ENCODE data around the gene BCLAF3.
A peak's percentile ranks its signal among the peaks of the same experiment; 100 is the strongest.

The BCLAF3 gene

GRCh38 chrX:20019672-20020365 is 29.0 kb upstream of the BCLAF3 start:
- no peaks in the 10 kb centered on the region for H3K27me3 ChIP-seq (ENCODE audit: insufficient read depth, insufficient read length)
- H3K4me1 ChIP-seq (ENCODE audit: insufficient read depth, insufficient read length) = no peaks in the 10 kb centered on the region
- H3K9ac ChIP-seq (ENCODE audit: insufficient read length, low read depth) = no peak overlapping the region
- no peaks in the 10 kb centered on the region for H3K36me3 ChIP-seq (ENCODE audit: insufficient read depth, insufficient read length, low read length)
- TF ChIP-seq YY1 (IDR thresholded peaks at IDR 0.05; ENCODE audit: insufficient read depth, insufficient read length) = no peak
- no peak for TF ChIP-seq ZNF274 (IDR thresholded peaks at IDR 0.05; ENCODE audit: low read depth, low read length)
- TF ChIP-seq SUZ12 (IDR thresholded peaks at IDR 0.05; ENCODE audit: extremely low read depth, insufficient read depth, insufficient read length) = no peak
- peaks cover 25% of the 10 kb centered on the region for H3K9me3 ChIP-seq (ENCODE audit: insufficient read depth, low read length)
- no peak for DNase-seq (ENCODE audit: low read depth, low spot score)
- no peak overlapping the region for H3K4me3 ChIP-seq (ENCODE audit: insufficient read length, low read depth)

GRCh38 chrX:20016616-20016945 is 25.7 kb upstream of the BCLAF3 start:
- Histone ChIP-seq H3K36me3 (ENCODE audit: insufficient read depth, insufficient read length, low read length) (no peaks in the 10 kb centered on the region), H3K9ac (ENCODE audit: insufficient read length, low read depth) (no peak overlapping the region), H3K4me3 (ENCODE audit: insufficient read length, low read depth) (no peak overlapping the region), H3K9me3 (ENCODE audit: insufficient read depth, low read length) (peaks cover 29% of the 10 kb centered on the region), H3K27me3 (ENCODE audit: insufficient read depth, insufficient read length) (no peaks in the 10 kb centered on the region), H3K4me1 (ENCODE audit: insufficient read depth, insufficient read length) (no peaks in the 10 kb centered on the region)
- TF ChIP-seq SUZ12 (IDR thresholded peaks at IDR 0.05; ENCODE audit: extremely low read depth, insufficient read depth, insufficient read length) (no peak), ZNF274 (IDR thresholded peaks at IDR 0.05; ENCODE audit: low read depth, low read length) (no peak), YY1 (IDR thresholded peaks at IDR 0.05; ENCODE audit: insufficient read depth, insufficient read length) (no peak)
- no peak for DNase-seq (ENCODE audit: low read depth, low spot score)

- H3K36me3 ChIP-seq (ENCODE audit: insufficient read depth, insufficient read length, low read length) = no peaks in the 10 kb centered on the region
- no peak overlapping the region for H3K4me3 ChIP-seq (ENCODE audit: insufficient read length, low read depth)
- H3K9me3 ChIP-seq (ENCODE audit: insufficient read depth, low read length) = peaks cover 29% of the 10 kb centered on the region
- TF ChIP-seq SUZ12 (IDR thresholded peaks at IDR 0.05; ENCODE audit: extremely low read depth, insufficient read depth, insufficient read length) (no peak), ZNF274 (IDR thresholded peaks at IDR 0.05; ENCODE audit: low read depth, low read length) (peak; percentile 70)
- H3K4me1 ChIP-seq (ENCODE audit: insufficient read depth, insufficient read length) = no peaks in the 10 kb centered on the region
- DNase-seq (ENCODE audit: low read depth, low spot score) = no peak
- H3K27me3 ChIP-seq (ENCODE audit: insufficient read depth, insufficient read length) = no peaks in the 10 kb centered on the region
- no peak overlapping the region for H3K9ac ChIP-seq (ENCODE audit: insufficient read length, low read depth)
These were observed 25.2 kb upstream of the BCLAF3 start for GRCh38 chrX:20015945-20016615.

- H3K27me3 ChIP-seq (ENCODE audit: insufficient read depth, insufficient read length) = no peaks in the 10 kb centered on the region
- H3K9ac ChIP-seq (ENCODE audit: insufficient read length, low read depth) = no peak overlapping the region
- H3K9me3 ChIP-seq (ENCODE audit: insufficient read depth, low read length) = peaks cover 29% of the 10 kb centered on the region
- no peak overlapping the region for H3K4me3 ChIP-seq (ENCODE audit: insufficient read length, low read depth)
- no peaks in the 10 kb centered on the region for H3K4me1 ChIP-seq (ENCODE audit: insufficient read depth, insufficient read length)
- TF ChIP-seq SUZ12 (IDR thresholded peaks at IDR 0.05; ENCODE audit: extremely low read depth, insufficient read depth, insufficient read length) (no peak), ZNF274 (IDR thresholded peaks at IDR 0.05; ENCODE audit: low read depth, low read length) (no peak), YY1 (IDR thresholded peaks at IDR 0.05; ENCODE audit: insufficient read depth, insufficient read length) (no peak)
- no peak for DNase-seq (ENCODE audit: low read depth, low spot score)
- no peaks in the 10 kb centered on the region for H3K36me3 ChIP-seq (ENCODE audit: insufficient read depth, insufficient read length, low read length)
These were observed 24.6 kb upstream of the BCLAF3 start for GRCh38 chrX:20015422-20015821.

GRCh38 chrX:20011608-20012007 is 20.7 kb upstream of the BCLAF3 start:
- H3K4me3 ChIP-seq (ENCODE audit: insufficient read length, low read depth) = no peak overlapping the region
- no peaks in the 10 kb centered on the region for H3K4me1 ChIP-seq (ENCODE audit: insufficient read depth, insufficient read length)
- no peak overlapping the region for H3K9ac ChIP-seq (ENCODE audit: insufficient read length, low read depth)
- peaks cover 22% of the 10 kb centered on the region for H3K9me3 ChIP-seq (ENCODE audit: insufficient read depth, low read length)
- no peaks in the 10 kb centered on the region for H3K27me3 ChIP-seq (ENCODE audit: insufficient read depth, insufficient read length)
- no peak for DNase-seq (ENCODE audit: low read depth, low spot score)
- TF ChIP-seq ZNF274 (IDR thresholded peaks at IDR 0.05; ENCODE audit: low read depth, low read length) (no peak), SUZ12 (IDR thresholded peaks at IDR 0.05; ENCODE audit: extremely low read depth, insufficient read depth, insufficient read length) (no peak), YY1 (IDR thresholded peaks at IDR 0.05; ENCODE audit: insufficient read depth, insufficient read length) (no peak)
- no peaks in the 10 kb centered on the region for H3K36me3 ChIP-seq (ENCODE audit: insufficient read depth, insufficient read length, low read length)

GRCh38 chrX:20007962-20008622 is 17.2 kb upstream of the BCLAF3 start:
- no peaks in the 10 kb centered on the region for H3K36me3 ChIP-seq (ENCODE audit: insufficient read depth, insufficient read length, low read length)
- H3K9ac ChIP-seq (ENCODE audit: insufficient read length, low read depth) = no peak overlapping the region
- H3K4me1 ChIP-seq (ENCODE audit: insufficient read depth, insufficient read length) = peaks cover 2% of the 10 kb centered on the region
- TF ChIP-seq SUZ12 (IDR thresholded peaks at IDR 0.05; ENCODE audit: extremely low read depth, insufficient read depth, insufficient read length) = no peak
- no peak for TF ChIP-seq YY1 (IDR thresholded peaks at IDR 0.05; ENCODE audit: insufficient read depth, insufficient read length)
- TF ChIP-seq ZNF274 (IDR thresholded peaks at IDR 0.05; ENCODE audit: low read depth, low read length) = no peak
- H3K27me3 ChIP-seq (ENCODE audit: insufficient read depth, insufficient read length) = no peaks in the 10 kb centered on the region
- no peak overlapping the region for H3K4me3 ChIP-seq (ENCODE audit: insufficient read length, low read depth)
- H3K9me3 ChIP-seq (ENCODE audit: insufficient read depth, low read length) = no peaks in the 10 kb centered on the region
- DNase-seq (ENCODE audit: low read depth, low spot score) = no peak

- DNase-seq (ENCODE audit: low read depth, low spot score) = no peak
- TF ChIP-seq SUZ12 (IDR thresholded peaks at IDR 0.05; ENCODE audit: extremely low read depth, insufficient read depth, insufficient read length) (no peak), YY1 (IDR thresholded peaks at IDR 0.05; ENCODE audit: insufficient read depth, insufficient read length) (no peak), ZNF274 (IDR thresholded peaks at IDR 0.05; ENCODE audit: low read depth, low read length) (no peak)
These were observed 15.0 kb upstream of the BCLAF3 start for GRCh38 chrX:20005883-20006282.

More at GRCh38 chrX:20005883-20006282, 15.0 kb upstream of the BCLAF3 start:
- no peaks in the 10 kb centered on the region for H3K9me3 ChIP-seq (ENCODE audit: insufficient read depth, low read length)
- no peaks in the 10 kb centered on the region for H3K36me3 ChIP-seq (ENCODE audit: insufficient read depth, insufficient read length, low read length)
- H3K9ac ChIP-seq (ENCODE audit: insufficient read length, low read depth) = no peak overlapping the region
- H3K27me3 ChIP-seq (ENCODE audit: insufficient read depth, insufficient read length) = no peaks in the 10 kb centered on the region
- no peak overlapping the region for H3K4me3 ChIP-seq (ENCODE audit: insufficient read length, low read depth)
- H3K4me1 ChIP-seq (ENCODE audit: insufficient read depth, insufficient read length) = peaks cover 2% of the 10 kb centered on the region
